GM12873 (cell line): ENCODE measurements around the gene ETHE1.

Experiments used
- TF ChIP-seq, protein P1 (sequence below): IDR thresholded peaks from 2 replicates; pipeline ENCODE4 v1.5.1; 2012; ENCODE audit warnings: low read depth, mild to moderate bottlenecking, moderate library complexity, low read length, control low read depth; ENCODE audit not compliant: insufficient read depth; ENCODE audit errors: missing control alignments

ETHE1 gene

GRCh38 chr19:43527860-43528622 lies 1.0 kb upstream of the ETHE1 start:
- TF ChIP-seq, protein P1, sequence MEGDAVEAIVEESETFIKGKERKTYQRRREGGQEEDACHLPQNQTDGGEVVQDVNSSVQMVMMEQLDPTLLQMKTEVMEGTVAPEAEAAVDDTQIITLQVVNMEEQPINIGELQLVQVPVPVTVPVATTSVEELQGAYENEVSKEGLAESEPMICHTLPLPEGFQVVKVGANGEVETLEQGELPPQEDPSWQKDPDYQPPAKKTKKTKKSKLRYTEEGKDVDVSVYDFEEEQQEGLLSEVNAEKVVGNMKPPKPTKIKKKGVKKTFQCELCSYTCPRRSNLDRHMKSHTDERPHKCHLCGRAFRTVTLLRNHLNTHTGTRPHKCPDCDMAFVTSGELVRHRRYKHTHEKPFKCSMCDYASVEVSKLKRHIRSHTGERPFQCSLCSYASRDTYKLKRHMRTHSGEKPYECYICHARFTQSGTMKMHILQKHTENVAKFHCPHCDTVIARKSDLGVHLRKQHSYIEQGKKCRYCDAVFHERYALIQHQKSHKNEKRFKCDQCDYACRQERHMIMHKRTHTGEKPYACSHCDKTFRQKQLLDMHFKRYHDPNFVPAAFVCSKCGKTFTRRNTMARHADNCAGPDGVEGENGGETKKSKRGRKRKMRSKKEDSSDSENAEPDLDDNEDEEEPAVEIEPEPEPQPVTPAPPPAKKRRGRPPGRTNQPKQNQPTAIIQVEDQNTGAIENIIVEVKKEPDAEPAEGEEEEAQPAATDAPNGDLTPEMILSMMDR: no peak

- TF ChIP-seq, protein P1: no peak
Observed at GRCh38 chr19:43525836-43526771, 897 bp downstream of the ETHE1 start.

DNA sequence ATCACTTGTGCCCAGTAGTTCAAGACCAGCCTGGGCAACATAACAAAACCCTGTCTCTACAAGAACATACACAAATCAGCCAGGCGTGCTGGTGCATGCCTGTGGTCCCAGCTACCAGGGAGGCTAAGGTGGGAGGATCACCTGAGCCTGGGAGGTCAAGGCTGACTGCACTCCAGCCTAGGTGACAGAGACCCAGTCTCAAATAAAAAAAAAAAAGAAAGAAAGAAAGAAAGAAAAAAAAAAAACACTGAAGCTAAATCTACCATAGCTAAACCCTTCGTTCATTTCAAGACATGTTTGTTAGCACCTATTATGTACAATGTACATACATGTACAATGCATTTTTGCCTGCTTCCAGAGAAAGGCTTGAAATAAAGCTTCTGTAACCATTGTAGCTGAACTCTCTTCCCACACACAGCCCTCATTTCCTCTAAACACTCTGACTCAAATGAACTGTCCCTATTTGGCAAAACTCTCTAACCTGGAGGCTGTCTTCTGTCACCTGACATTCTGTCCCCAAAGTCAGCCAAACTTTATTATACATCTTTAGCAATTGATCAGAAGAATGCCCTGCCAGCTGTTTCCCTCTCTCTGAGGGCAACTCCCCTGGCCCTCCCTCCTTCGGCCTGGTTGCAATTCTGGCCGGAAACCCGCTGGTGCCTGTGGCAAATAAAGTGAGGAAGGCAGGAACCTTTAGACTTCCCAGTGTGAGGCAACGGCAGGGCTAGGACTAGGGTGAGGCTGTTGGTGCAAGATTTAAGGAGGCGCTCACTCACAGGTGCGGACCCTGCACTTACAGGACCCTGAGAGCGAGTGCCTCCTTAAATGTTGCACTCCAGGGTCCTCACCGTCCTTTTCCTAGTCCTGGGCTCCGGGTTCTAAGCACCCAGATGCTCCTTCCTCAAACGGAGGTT lies 1.8 kb downstream of the ETHE1 start:
- TF ChIP-seq, protein P1: no peak

DNA sequence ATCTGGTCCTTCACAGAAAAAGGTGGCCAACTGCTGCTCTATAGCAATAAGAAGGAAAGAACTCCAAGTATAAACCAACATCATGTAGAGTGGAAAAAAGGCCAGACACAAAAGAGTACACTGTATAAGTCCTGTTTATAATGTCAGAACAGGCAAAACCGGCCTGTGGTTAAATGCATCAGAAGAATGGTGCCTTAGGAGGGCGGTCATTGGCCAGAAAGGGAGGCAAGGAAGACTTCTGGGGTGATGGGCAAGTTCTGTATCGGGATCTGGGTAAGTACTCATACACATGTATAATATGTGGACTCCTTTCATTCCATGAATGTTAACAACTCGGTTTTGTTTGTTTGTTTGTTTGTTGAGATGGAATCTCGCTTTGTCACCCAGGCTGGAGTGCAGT lies 4.1 kb downstream of the ETHE1 start:
- TF ChIP-seq, protein P1: no peak

- TF ChIP-seq, protein P1: peak; percentile 91
Observed at GRCh38 chr19:43519436-43520088, 7.4 kb downstream of the ETHE1 start.

DNA sequence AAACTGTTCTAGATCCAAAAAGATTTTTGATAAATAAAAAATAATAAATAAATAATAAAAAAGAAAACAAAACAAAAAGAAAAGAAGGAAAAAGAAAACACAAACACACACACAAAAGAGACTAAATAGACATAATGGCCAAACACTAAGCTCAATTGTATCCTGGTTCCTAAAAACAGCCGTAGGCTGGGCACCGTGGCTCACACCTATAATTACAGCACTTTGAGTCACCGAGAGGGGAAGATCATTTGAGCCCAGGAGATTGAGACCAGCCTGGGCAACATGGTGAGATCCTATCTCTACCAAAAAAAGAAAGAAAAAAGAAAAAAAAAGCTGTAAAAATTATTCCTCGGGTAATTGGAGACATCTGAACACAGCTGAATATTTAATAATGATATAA lies 8.9 kb downstream of the ETHE1 start:
- TF ChIP-seq, protein P1: no peak
